A549 treated with Mapracorat at 1 μM for 4 hours (cell line): Measurements from ENCODE around the gene MGST3. TPM values are rescaled to one million over a fixed set of nuclear protein-coding genes. Genes with fewer than 3 reads are reported as not detected.

Experiments
- total RNA-seq: library from RNA; stranded (reverse); fragments of 200-300 nt; extraction: Qiagen RNA extraction; gene quantifications from 5 replicates; pipeline ENCODE4 v1.2.3, GENCODE V29; 2022

The MGST3 gene
- 196 to 248 TPM (median 207 TPM) in 5 replicates for total RNA-seq

DNA sequence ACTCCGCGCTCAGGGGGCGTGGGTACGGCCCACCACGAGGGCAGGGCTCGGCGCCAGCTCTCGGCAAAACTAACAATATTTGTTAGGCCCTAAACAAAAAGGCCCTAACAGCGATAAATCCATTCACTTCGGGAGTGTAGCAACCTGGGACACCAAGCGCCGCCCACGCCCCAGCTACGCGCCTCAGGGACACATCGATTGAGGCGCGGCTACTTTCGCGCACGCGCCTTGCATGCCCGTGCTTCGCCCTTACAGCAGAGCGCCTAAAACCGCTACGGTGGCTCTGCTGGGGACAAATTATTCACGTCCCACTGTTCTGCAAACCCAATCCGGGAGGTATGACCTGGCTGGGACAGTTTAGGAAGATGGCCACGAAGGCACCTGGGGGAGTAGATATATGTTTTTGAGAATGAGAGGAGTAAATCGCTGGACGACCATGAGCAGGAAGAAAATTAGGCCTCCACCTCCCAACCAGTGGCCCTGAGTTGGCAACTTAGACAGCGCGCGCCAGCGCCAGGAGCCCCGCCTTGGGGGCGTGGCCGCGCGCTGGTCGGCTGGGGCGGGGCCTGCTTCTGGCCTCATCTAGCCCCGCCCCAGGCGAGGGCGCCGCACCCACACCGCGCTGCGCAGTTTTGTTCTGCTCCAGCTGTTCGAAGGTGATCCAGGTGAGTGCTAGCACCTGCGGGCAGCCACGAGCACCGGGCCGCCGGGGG, at the start of gene MGST3:
TSS of gene MGST3 (plus strand) at position 606 of the 713 bp plus-strand sequence. CDS start 18,614 bp downstream, outside the sequence.

DNA sequence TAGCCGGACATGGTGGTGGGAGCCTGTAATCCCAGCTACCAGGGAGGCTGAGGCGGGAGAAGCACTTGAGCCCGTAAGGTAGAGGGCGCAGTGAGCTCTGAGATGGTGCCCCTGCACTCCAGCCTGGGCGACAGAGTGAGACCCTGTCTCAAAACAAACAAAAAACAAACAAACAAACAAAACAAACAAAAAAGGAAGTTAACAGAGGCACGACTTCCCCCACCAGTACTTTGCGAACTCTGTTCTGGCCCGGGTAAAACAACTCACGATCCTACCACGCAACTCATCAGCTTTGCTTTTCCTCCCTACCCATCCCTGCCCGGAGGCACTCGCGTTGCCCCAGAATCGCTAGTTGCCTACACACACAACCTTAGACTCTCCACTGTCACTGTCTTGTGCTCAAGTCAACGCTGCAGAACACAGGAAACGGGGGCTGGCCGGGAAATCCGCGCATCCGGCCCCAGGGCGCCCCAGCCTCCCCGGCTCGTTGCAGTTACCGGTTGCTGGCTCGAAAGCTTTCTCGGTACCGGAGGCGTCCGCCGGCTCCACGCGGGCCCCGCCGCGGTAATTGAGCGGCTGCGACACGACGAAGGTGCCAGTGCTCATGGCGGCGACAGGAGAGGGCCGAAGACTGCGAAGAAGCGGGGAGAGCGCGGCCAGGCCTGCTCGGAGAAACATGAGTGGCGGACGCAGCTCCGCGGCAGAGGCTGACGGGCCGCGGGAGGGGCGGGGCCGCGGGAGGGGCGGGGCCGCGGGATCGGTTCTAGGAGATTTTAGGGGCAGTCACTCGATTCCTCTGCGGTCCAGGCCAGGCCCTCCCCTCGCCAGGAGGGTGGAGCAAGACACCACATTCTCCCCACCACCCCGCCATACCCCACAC, 67.1 kb downstream of the MGST3 start, which contains the start of gene ALDH9A1:
TSS of gene ALDH9A1 (minus strand) at position 682 of the 880 bp plus-strand sequence. CDS start at position 678, 4 bp downstream.

Other genes starting within 250 kb of the MGST3 start
- not detected in 5 replicates for gene RXRG, start 186.1 kb upstream of the MGST3 start, total RNA-seq
- gene LRRC52, start 87.2 kb upstream of the MGST3 start, total RNA-seq = not detected in 5 replicates
- 40.2 to 42.0 TPM (median 40.4 TPM) in 5 replicates for gene ALDH9A1, start 67.3 kb downstream of the MGST3 start, total RNA-seq
- gene TMCO1, start 137.6 kb downstream of the MGST3 start, total RNA-seq = 162 to 186 TPM (median 165 TPM) in 5 replicates
- 116 to 121 TPM (median 119 TPM) in 5 replicates for gene UCK2, start 196.4 kb downstream of the MGST3 start, total RNA-seq